ENCODE measurements around the gene BGN.

The BGN gene

DNA sequence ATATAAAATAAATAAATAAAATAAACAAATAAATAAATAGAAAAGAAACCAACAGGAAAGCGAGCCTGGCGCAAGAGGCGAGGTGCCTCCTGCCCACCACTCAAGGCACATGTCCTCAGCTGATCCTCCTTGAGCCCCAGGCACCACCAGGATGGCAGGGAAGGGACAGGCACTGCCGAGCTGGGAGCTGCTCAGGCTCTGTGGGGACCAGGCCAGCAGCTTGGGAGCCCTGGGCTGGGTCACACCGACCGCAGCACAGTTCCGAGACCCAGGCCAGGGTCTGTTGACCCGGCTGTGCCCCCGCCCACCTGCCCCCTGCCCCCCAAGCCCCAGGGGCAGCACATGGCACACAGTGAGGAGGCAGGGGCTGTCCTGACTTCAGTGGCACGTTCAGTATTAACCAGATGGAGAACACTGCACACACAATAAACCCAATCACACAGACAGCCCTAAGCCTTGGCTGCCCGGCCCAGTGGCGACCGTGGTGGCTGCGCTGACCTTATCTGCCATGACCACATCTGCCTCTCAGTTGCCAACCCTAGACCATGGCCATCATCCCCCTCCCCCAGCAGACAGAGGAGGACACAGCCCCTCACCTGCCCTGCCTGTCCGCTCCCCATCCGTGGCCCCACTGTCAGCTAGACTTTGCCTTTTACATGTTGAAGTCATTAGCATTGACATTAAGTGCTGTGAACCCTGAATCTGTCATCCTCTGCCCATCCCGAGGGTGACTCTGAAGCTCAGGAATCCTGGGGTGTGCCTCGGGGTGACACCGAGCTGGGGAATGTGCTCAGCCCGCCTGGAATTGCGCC is 46.0 kb upstream of the BGN start:
- Histone ChIP-seq H3K27me3 (ENCODE audit: low read length) (no peaks in the 10 kb centered on the region), H3F3A (ENCODE audit: insufficient read depth) (no peaks in the 10 kb centered on the region), H4K20me1 (ENCODE audit: low read depth, low read length) (no peaks in the 10 kb centered on the region), H3K36me3 (ENCODE audit: low read length) (no peaks in the 10 kb centered on the region), H3K9me3 (ENCODE audit: insufficient read depth, low read length) (no peaks in the 10 kb centered on the region), H3K27ac (ENCODE audit: low read depth, low read length) (no peak overlapping the region), H2AFZ (ENCODE audit: low read depth, low read length, severe bottlenecking) (no peak overlapping the region), H3K4me2 (ENCODE audit: low read depth, low read length, poor library complexity, severe bottlenecking) (no peak overlapping the region), H3K79me2 (ENCODE audit: insufficient read depth, low read length) (no peaks in the 10 kb centered on the region), H3K9me2 (replicated peaks; ENCODE audit: insufficient read depth, low read length) (no peaks in the 10 kb centered on the region), H3K4me3 (ENCODE audit: insufficient read depth, low read length, poor library complexity, severe bottlenecking) (no peak overlapping the region), H3K9ac (ENCODE audit: low read length) (no peak overlapping the region)
- TF ChIP-seq EZH2phosphoT487 (conservative IDR thresholded peaks at IDR 0.05; ENCODE audit: low read length) (no peak), CTCF (IDR thresholded peaks at IDR 0.05; ENCODE audit: insufficient read depth, low read length, poor library complexity, severe bottlenecking) (no peak)

DNA sequence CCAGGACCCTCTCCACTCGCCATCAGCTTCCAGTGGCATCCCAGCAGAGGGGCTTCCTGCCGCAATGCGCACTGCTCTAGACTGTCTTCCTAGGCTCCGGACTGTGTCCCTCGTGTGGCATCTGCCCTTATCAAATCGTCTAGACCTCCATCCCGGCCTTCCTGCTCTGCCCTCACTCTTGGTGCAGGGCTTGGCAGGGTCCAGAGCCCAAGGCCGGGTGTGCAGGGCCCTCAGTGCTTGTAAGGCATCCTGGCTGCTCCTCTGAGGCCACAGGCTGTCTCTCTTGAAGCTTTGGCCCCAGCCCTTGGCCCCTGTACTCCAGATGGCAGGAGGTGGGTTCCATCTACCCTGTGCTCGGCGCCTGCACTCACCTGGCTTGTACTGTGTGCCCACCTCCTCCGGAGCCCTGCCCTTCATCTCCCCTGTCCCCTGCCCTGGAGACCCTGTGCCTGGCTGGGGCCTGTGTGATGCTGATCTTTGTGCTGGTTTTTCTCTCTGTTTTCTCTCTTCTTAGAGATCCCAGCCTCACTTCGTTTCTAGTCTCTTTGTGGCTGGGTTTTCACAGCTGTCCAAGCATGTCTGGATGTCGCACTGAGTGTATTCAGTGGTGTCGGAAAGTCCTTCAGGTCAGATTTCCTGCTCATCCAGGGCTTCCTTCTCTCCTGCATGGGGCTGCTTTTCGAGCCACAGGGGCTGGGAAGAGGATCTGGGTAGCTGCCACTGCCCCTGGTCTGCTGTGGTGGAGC is 45.2 kb upstream of the BGN start:
- Histone ChIP-seq H3K27me3 (ENCODE audit: low read length) (no peaks in the 10 kb centered on the region), H3K9ac (ENCODE audit: low read length) (no peak overlapping the region), H3K36me3 (ENCODE audit: low read length) (no peaks in the 10 kb centered on the region), H3K27ac (ENCODE audit: low read depth, low read length) (no peak overlapping the region), H4K20me1 (ENCODE audit: low read depth, low read length) (no peaks in the 10 kb centered on the region), H2AFZ (ENCODE audit: low read depth, low read length, severe bottlenecking) (no peak overlapping the region), H3K79me2 (ENCODE audit: insufficient read depth, low read length) (no peaks in the 10 kb centered on the region), H3K4me3 (ENCODE audit: insufficient read depth, low read length, poor library complexity, severe bottlenecking) (no peak overlapping the region), H3F3A (ENCODE audit: insufficient read depth) (no peaks in the 10 kb centered on the region), H3K9me2 (replicated peaks; ENCODE audit: insufficient read depth, low read length) (no peaks in the 10 kb centered on the region), H3K4me2 (ENCODE audit: low read depth, low read length, poor library complexity, severe bottlenecking) (no peak overlapping the region), H3K9me3 (ENCODE audit: insufficient read depth, low read length) (no peaks in the 10 kb centered on the region)
- TF ChIP-seq CTCF (IDR thresholded peaks at IDR 0.05; ENCODE audit: insufficient read depth, low read length, poor library complexity, severe bottlenecking): no peak
- no peak for TF ChIP-seq EZH2phosphoT487 (conservative IDR thresholded peaks at IDR 0.05; ENCODE audit: low read length)

- H3K27me3 ChIP-seq (ENCODE audit: low read length): no peaks in the 10 kb centered on the region
- H3F3A ChIP-seq (ENCODE audit: insufficient read depth): no peaks in the 10 kb centered on the region
- H3K36me3 ChIP-seq (ENCODE audit: low read length): no peaks in the 10 kb centered on the region
- H3K4me2 ChIP-seq (ENCODE audit: low read depth, low read length, poor library complexity, severe bottlenecking): no peak overlapping the region
- H3K9me3 ChIP-seq (ENCODE audit: insufficient read depth, low read length): no peaks in the 10 kb centered on the region
- H2AFZ ChIP-seq (ENCODE audit: low read depth, low read length, severe bottlenecking): no peak overlapping the region
- no peaks in the 10 kb centered on the region for H3K9me2 ChIP-seq (replicated peaks; ENCODE audit: insufficient read depth, low read length)
- no peaks in the 10 kb centered on the region for H4K20me1 ChIP-seq (ENCODE audit: low read depth, low read length)
- H3K9ac ChIP-seq (ENCODE audit: low read length): no peak overlapping the region
- H3K27ac ChIP-seq (ENCODE audit: low read depth, low read length): no peak overlapping the region
- H3K79me2 ChIP-seq (ENCODE audit: insufficient read depth, low read length): no peaks in the 10 kb centered on the region
- H3K4me3 ChIP-seq (ENCODE audit: insufficient read depth, low read length, poor library complexity, severe bottlenecking): no peak overlapping the region
- TF ChIP-seq EZH2phosphoT487 (conservative IDR thresholded peaks at IDR 0.05; ENCODE audit: low read length) (no peak), CTCF (IDR thresholded peaks at IDR 0.05; ENCODE audit: insufficient read depth, low read length, poor library complexity, severe bottlenecking) (no peak)
Observed at GRCh38 chrX:153450114-153450948, 44.4 kb upstream of the BGN start.

Data from SU-DHL-6 (cell line).